GM12864 (cell line): ENCODE results near the gene TTC39A.

ENCODE experiments used
- DNase-seq: peaks from one replicate; pipeline ENCODE4 v3.0.0-alpha.2; 2011; ENCODE audit warnings: low read depth
- H3K4me3 ChIP-seq: 2 replicates; pipeline ENCODE4 v1.5.1; 2011; ENCODE audit warnings: mild to moderate bottlenecking, low read depth, low read length, control low read depth
- TF ChIP-seq, protein P1 (sequence below): IDR thresholded peaks from 2 replicates; pipeline ENCODE4 v1.5.1; 2011; ENCODE audit warnings: low read depth, mild to moderate bottlenecking, moderate library complexity, low read length, control low read depth, inconsistent platforms; ENCODE audit errors: missing control alignments

TTC39A gene

GRCh38 chr1:51345300-51345687, 14.9 kb upstream of the TTC39A start:
- TF ChIP-seq, protein P1, sequence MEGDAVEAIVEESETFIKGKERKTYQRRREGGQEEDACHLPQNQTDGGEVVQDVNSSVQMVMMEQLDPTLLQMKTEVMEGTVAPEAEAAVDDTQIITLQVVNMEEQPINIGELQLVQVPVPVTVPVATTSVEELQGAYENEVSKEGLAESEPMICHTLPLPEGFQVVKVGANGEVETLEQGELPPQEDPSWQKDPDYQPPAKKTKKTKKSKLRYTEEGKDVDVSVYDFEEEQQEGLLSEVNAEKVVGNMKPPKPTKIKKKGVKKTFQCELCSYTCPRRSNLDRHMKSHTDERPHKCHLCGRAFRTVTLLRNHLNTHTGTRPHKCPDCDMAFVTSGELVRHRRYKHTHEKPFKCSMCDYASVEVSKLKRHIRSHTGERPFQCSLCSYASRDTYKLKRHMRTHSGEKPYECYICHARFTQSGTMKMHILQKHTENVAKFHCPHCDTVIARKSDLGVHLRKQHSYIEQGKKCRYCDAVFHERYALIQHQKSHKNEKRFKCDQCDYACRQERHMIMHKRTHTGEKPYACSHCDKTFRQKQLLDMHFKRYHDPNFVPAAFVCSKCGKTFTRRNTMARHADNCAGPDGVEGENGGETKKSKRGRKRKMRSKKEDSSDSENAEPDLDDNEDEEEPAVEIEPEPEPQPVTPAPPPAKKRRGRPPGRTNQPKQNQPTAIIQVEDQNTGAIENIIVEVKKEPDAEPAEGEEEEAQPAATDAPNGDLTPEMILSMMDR: no peak
- DNase-seq: no peak
- no peak overlapping the region for H3K4me3 ChIP-seq

- H3K4me3 ChIP-seq: peak overlapping the region; percentile 19
- DNase-seq: no peak
These were observed 14.4 kb upstream of the TTC39A start for GRCh38 chr1:51344602-51345299.

GRCh38 chr1:51344276-51344601, 13.9 kb upstream of the TTC39A start:
- DNase-seq: no peak
- TF ChIP-seq, protein P1: no peak
- no peak overlapping the region for H3K4me3 ChIP-seq

More at GRCh38 chr1:51344602-51345299, 14.4 kb upstream of the TTC39A start:
- TF ChIP-seq, protein P1: no peak

- TF ChIP-seq, protein P1: no peak
- no peak for DNase-seq
These were observed 13.3 kb upstream of the TTC39A start for GRCh38 chr1:51343624-51344023.

DNA sequence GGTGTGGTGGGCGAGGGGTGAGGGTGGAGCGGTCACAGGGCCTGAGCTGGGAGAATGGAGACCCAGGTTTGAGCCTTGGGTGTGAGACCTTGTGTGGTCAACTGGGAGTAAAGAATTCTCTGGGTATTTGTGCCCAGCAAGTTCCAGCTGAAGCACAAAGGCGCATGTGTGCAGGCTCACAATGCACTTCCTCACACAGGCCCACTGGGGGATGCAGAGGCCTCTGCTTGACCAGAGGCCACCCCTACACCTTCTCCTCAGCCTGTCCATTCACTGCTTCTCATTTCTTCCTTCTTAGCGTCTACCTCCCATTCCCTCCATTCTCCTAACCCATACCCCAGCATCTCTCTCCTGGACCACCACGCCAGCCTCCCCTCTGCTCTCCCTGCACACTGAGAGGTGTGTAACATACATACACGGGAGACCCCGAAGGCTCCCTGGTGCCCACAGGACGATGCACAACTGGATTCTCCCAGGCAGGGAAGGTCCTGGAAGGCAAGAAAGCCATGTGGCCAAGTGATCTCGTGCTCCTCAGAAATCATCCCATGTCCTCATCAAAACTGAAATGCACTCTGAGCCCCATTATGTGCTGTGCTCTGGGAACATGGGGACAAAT, 12.3 kb upstream of the TTC39A start:
- no peak overlapping the region for H3K4me3 ChIP-seq
- no peak for DNase-seq
- TF ChIP-seq, protein P1: no peak

More at GRCh38 chr1:51343624-51344023, 13.3 kb upstream of the TTC39A start:
- H3K4me3 ChIP-seq: no peak overlapping the region

DNA sequence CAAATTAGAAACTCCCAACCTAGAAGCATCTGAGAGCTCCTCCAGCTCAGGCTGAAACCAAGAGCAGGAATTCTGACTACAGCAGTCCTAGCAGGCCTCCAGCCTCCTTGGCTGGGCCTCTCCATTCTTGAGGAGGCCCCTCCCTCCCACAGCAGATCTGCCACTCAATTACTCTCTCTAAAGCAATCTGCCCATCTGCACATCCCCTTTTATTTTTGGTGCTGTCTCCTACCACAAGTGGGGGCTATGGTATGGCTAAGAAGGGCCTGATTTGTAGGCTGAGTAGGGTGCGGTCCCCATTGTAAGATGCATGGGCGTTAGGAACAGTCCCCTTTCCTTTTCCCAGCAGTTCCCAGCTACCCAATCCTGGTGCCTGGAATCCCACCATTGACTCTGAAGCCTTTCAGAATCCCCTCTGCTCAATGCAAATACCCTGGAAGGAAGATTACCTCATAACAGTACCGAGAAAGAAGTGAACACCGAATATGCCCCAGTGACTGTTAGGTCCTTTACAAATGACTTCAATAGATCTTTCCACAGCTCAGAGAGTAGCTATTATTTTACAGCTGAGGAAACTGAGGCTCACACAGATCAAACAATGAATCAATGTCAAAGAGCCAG, 11.6 kb upstream of the TTC39A start:
- TF ChIP-seq, protein P1: peak; percentile 46
- DNase-seq: no peak
- H3K4me3 ChIP-seq: no peak overlapping the region
